Fibroblast of upper back skin (primary cell): ENCODE results near the gene CPNE1.
"Not testable (repeated sequence)": the region's sequence is repeated elsewhere in the genome, so short reads cannot be mapped to it uniquely, and the experiment has no call there.

ENCODE experiments used
- DNase-seq: peaks from one replicate; pipeline ENCODE4 v3.0.0-alpha.2; 2013

Gene CPNE1

GRCh38 chr20:35697696-35698297, 33.1 kb upstream of the CPNE1 start:
- DNase-seq: no peak

GRCh38 chr20:35695978-35696377, 31.3 kb upstream of the CPNE1 start:
- no peak for DNase-seq

GRCh38 chr20:35695245-35695749, 30.6 kb upstream of the CPNE1 start:
- no peak for DNase-seq

GRCh38 chr20:35690265-35690664, 25.6 kb upstream of the CPNE1 start:
- no peak for DNase-seq

GRCh38 chr20:35686872-35687271, 22.2 kb upstream of the CPNE1 start:
- not testable (repeated sequence) for DNase-seq

- not testable (repeated sequence) for DNase-seq
These were observed 20.7 kb upstream of the CPNE1 start for GRCh38 chr20:35685368-35685767.

- DNase-seq: no peak
These were observed 17.3 kb upstream of the CPNE1 start for GRCh38 chr20:35681960-35682359.

GRCh38 chr20:35680452-35681183, 15.9 kb upstream of the CPNE1 start:
- DNase-seq: no peak

- DNase-seq: no peak
These were observed 10.2 kb upstream of the CPNE1 start for GRCh38 chr20:35674921-35675320.

- no peak for DNase-seq
These were observed 9.2 kb upstream of the CPNE1 start for GRCh38 chr20:35673884-35674283.

GRCh38 chr20:35669681-35670080, 5.0 kb upstream of the CPNE1 start:
- DNase-seq: no peak

- DNase-seq: no peak
These were observed 4.5 kb upstream of the CPNE1 start for GRCh38 chr20:35669221-35669620.

- no peak for DNase-seq
These were observed 1.2 kb upstream of the CPNE1 start for GRCh38 chr20:35665949-35666288.

- peak; percentile 18 for DNase-seq
These were observed 909 bp downstream of the CPNE1 start for GRCh38 chr20:35663516-35664465.

- DNase-seq: no peak
These were observed 2.1 kb downstream of the CPNE1 start for GRCh38 chr20:35662551-35662950.

GRCh38 chr20:35661908-35662307, 2.8 kb downstream of the CPNE1 start:
- DNase-seq: no peak

- DNase-seq: peak; percentile 12
These were observed 3.6 kb downstream of the CPNE1 start for GRCh38 chr20:35661053-35661452.

- no peak for DNase-seq
These were observed 4.4 kb downstream of the CPNE1 start for GRCh38 chr20:35660122-35660937.

GRCh38 chr20:35657271-35657670, 7.4 kb downstream of the CPNE1 start:
- no peak for DNase-seq

- DNase-seq: no peak
These were observed 10.3 kb downstream of the CPNE1 start for GRCh38 chr20:35654415-35654814.

GRCh38 chr20:35653893-35654292, 10.8 kb downstream of the CPNE1 start:
- DNase-seq: no peak

GRCh38 chr20:35653430-35653734, 11.3 kb downstream of the CPNE1 start:
- DNase-seq: no peak
